Mammary epithelial cell (primary cell): ENCODE measurements around the gene RBM28.

Experiments used
- EZH2 ChIP-seq: IDR thresholded peaks from 2 replicates; pipeline ENCODE4 v1.6.1; 2012; ENCODE audit warnings: low read length, inconsistent platforms, borderline replicate concordance
- TF ChIP-seq, protein P1 (sequence below), 2 donors: IDR thresholded peaks in 1 of 2; conservative IDR thresholded peaks in 1 of 2; 2 replicates each; pipeline ENCODE4 v1.5.1; 2011 to 2012; ENCODE audit warnings: inconsistent platforms in 2 of 2, low read length in 2 of 2, mild to moderate bottlenecking in 2 of 2, control low read depth in 1 of 2, low read depth in 1 of 2; ENCODE audit not compliant: insufficient read depth in 1 of 2; ENCODE audit errors: extremely low read depth in 1 of 2

GRCh38 chr7:128388145-128388485, 44.4 kb upstream of the RBM28 start:
- TF ChIP-seq, protein P1, sequence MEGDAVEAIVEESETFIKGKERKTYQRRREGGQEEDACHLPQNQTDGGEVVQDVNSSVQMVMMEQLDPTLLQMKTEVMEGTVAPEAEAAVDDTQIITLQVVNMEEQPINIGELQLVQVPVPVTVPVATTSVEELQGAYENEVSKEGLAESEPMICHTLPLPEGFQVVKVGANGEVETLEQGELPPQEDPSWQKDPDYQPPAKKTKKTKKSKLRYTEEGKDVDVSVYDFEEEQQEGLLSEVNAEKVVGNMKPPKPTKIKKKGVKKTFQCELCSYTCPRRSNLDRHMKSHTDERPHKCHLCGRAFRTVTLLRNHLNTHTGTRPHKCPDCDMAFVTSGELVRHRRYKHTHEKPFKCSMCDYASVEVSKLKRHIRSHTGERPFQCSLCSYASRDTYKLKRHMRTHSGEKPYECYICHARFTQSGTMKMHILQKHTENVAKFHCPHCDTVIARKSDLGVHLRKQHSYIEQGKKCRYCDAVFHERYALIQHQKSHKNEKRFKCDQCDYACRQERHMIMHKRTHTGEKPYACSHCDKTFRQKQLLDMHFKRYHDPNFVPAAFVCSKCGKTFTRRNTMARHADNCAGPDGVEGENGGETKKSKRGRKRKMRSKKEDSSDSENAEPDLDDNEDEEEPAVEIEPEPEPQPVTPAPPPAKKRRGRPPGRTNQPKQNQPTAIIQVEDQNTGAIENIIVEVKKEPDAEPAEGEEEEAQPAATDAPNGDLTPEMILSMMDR (conservative IDR thresholded peaks at IDR 0.05 in 1 of 2, IDR thresholded peaks at IDR 0.05 in 1 of 2; ENCODE audit: extremely low read depth in 1 of 2, insufficient read depth in 1 of 2, low read depth in 1 of 2, low read length in 2 of 2): no peak
- TF ChIP-seq EZH2: no peak
